ENCODE results near the gene ANAPC1.
"Not testable (repeated sequence)": the region's sequence is repeated elsewhere in the genome, so short reads cannot be mapped to it uniquely, and the experiment has no call there.

The ANAPC1 gene

GRCh38 chr2:111747410-111748115 is 136.4 kb downstream of the ANAPC1 start:
- not testable (repeated sequence) for H2BK5ac ChIP-seq (ENCODE audit: low read length); H3K4me1 ChIP-seq (ENCODE audit: control insufficient read depth in 2 of 2, insufficient read depth in 1 of 2, low read depth in 1 of 2, low read length in 2 of 2)
- WGBS, 2 donors (ENCODE audit: extremely low coverage in 2 of 2, insufficient read length in 2 of 2, insufficient replicate concordance in 1 of 2) = no CpG with 5 or more reads among the region's 23 CpGs

GRCh38 chr2:111744751-111745150 is 139.2 kb downstream of the ANAPC1 start:
- H3K79me1 ChIP-seq (ENCODE audit: low read depth, low read length); H2BK120ac ChIP-seq (ENCODE audit: low read depth, low read length); H3K4me2 ChIP-seq (ENCODE audit: insufficient read depth, low read length, poor library complexity, severe bottlenecking); H2BK15ac ChIP-seq (ENCODE audit: low read length); H3K4me3 ChIP-seq (ENCODE audit: low read length in 2 of 2); H3K36me3 ChIP-seq (replicated peaks in 1 of 2; ENCODE audit: control insufficient read depth in 2 of 2, insufficient read depth in 2 of 2, low read length in 2 of 2); H2BK5ac ChIP-seq (ENCODE audit: low read length); H2AFZ ChIP-seq (ENCODE audit: low read length); H3K9ac ChIP-seq (ENCODE audit: low read depth, low read length, poor library complexity); H3K14ac ChIP-seq (ENCODE audit: low read length); H2AK5ac ChIP-seq (ENCODE audit: low read depth, low read length); H2BK12ac ChIP-seq (ENCODE audit: low read length); H3K27ac ChIP-seq (replicated peaks; ENCODE audit: low read length); H3K4me1 ChIP-seq (ENCODE audit: control insufficient read depth in 2 of 2, insufficient read depth in 1 of 2, low read depth in 1 of 2, low read length in 2 of 2); DNase-seq (ENCODE audit: low spot score); H3K4ac ChIP-seq (ENCODE audit: low read length); H3K23ac ChIP-seq (ENCODE audit: low read depth, low read length, poor library complexity); H3K9me3 ChIP-seq (replicated peaks in 1 of 2; ENCODE audit: control insufficient read depth in 2 of 2, insufficient read depth in 1 of 2, low read depth in 1 of 2, low read length in 2 of 2); H4K8ac ChIP-seq (ENCODE audit: low read depth, low read length); H3K18ac ChIP-seq (ENCODE audit: low read length); H3K27me3 ChIP-seq (ENCODE audit: control insufficient read depth in 3 of 3, insufficient read depth in 3 of 3, low read depth in 1 of 3, low read length in 3 of 3); H4K91ac ChIP-seq (ENCODE audit: low read depth, low read length, poor library complexity): not testable (repeated sequence)
- WGBS, 2 donors (ENCODE audit: extremely low coverage in 2 of 2, insufficient read length in 2 of 2, insufficient replicate concordance in 1 of 2) = no CpG with 5 or more reads among the region's 8 CpGs

More at GRCh38 chr2:111747410-111748115, 136.4 kb downstream of the ANAPC1 start:
- not testable (repeated sequence) for H2BK120ac ChIP-seq (ENCODE audit: low read depth, low read length); H2BK15ac ChIP-seq (ENCODE audit: low read length); H3K27me3 ChIP-seq (ENCODE audit: control insufficient read depth in 3 of 3, insufficient read depth in 3 of 3, low read depth in 1 of 3, low read length in 3 of 3); H3K14ac ChIP-seq (ENCODE audit: low read length); H2BK12ac ChIP-seq (ENCODE audit: low read length); H3K18ac ChIP-seq (ENCODE audit: low read length); H3K36me3 ChIP-seq (replicated peaks in 1 of 2; ENCODE audit: control insufficient read depth in 2 of 2, insufficient read depth in 2 of 2, low read length in 2 of 2); H3K79me1 ChIP-seq (ENCODE audit: low read depth, low read length); H3K27ac ChIP-seq (replicated peaks; ENCODE audit: low read length); H3K4ac ChIP-seq (ENCODE audit: low read length); H3K9ac ChIP-seq (ENCODE audit: low read depth, low read length, poor library complexity); H4K8ac ChIP-seq (ENCODE audit: low read depth, low read length); H3K23ac ChIP-seq (ENCODE audit: low read depth, low read length, poor library complexity); H3K9me3 ChIP-seq (replicated peaks in 1 of 2; ENCODE audit: control insufficient read depth in 2 of 2, insufficient read depth in 1 of 2, low read depth in 1 of 2, low read length in 2 of 2); H4K91ac ChIP-seq (ENCODE audit: low read depth, low read length, poor library complexity); H3K4me3 ChIP-seq (ENCODE audit: low read length in 2 of 2); DNase-seq (ENCODE audit: low spot score); H2AK5ac ChIP-seq (ENCODE audit: low read depth, low read length); H3K4me2 ChIP-seq (ENCODE audit: insufficient read depth, low read length, poor library complexity, severe bottlenecking)
- peak overlapping the region; percentile 40 for H2AFZ ChIP-seq (ENCODE audit: low read length)

GRCh38 chr2:111741517-111741916 is 142.5 kb downstream of the ANAPC1 start:
- not testable (repeated sequence) for H2BK5ac ChIP-seq (ENCODE audit: low read length); H3K9me3 ChIP-seq (replicated peaks in 1 of 2; ENCODE audit: control insufficient read depth in 2 of 2, insufficient read depth in 1 of 2, low read depth in 1 of 2, low read length in 2 of 2); H3K4me2 ChIP-seq (ENCODE audit: insufficient read depth, low read length, poor library complexity, severe bottlenecking); H3K27me3 ChIP-seq (ENCODE audit: control insufficient read depth in 3 of 3, insufficient read depth in 3 of 3, low read depth in 1 of 3, low read length in 3 of 3); DNase-seq (ENCODE audit: low spot score); H2BK120ac ChIP-seq (ENCODE audit: low read depth, low read length); H3K4ac ChIP-seq (ENCODE audit: low read length); H2AK5ac ChIP-seq (ENCODE audit: low read depth, low read length); H4K8ac ChIP-seq (ENCODE audit: low read depth, low read length); H3K27ac ChIP-seq (replicated peaks; ENCODE audit: low read length); H4K91ac ChIP-seq (ENCODE audit: low read depth, low read length, poor library complexity); H3K79me1 ChIP-seq (ENCODE audit: low read depth, low read length); H3K23ac ChIP-seq (ENCODE audit: low read depth, low read length, poor library complexity); H2BK12ac ChIP-seq (ENCODE audit: low read length); H3K36me3 ChIP-seq (replicated peaks in 1 of 2; ENCODE audit: control insufficient read depth in 2 of 2, insufficient read depth in 2 of 2, low read length in 2 of 2); H3K14ac ChIP-seq (ENCODE audit: low read length); H2BK15ac ChIP-seq (ENCODE audit: low read length); H2AFZ ChIP-seq (ENCODE audit: low read length); H3K18ac ChIP-seq (ENCODE audit: low read length); H3K4me1 ChIP-seq (ENCODE audit: control insufficient read depth in 2 of 2, insufficient read depth in 1 of 2, low read depth in 1 of 2, low read length in 2 of 2); H3K9ac ChIP-seq (ENCODE audit: low read depth, low read length, poor library complexity); H3K4me3 ChIP-seq (ENCODE audit: low read length in 2 of 2)
- no CpG with 5 or more reads among the region's 3 CpGs for WGBS, 2 donors (ENCODE audit: extremely low coverage in 2 of 2, insufficient read length in 2 of 2, insufficient replicate concordance in 1 of 2)

- H4K8ac ChIP-seq (ENCODE audit: low read depth, low read length); H2AFZ ChIP-seq (ENCODE audit: low read length); DNase-seq (ENCODE audit: low spot score); H2BK12ac ChIP-seq (ENCODE audit: low read length); H3K4ac ChIP-seq (ENCODE audit: low read length); H2BK120ac ChIP-seq (ENCODE audit: low read depth, low read length); H2AK5ac ChIP-seq (ENCODE audit: low read depth, low read length); H4K91ac ChIP-seq (ENCODE audit: low read depth, low read length, poor library complexity); H2BK5ac ChIP-seq (ENCODE audit: low read length); H3K27me3 ChIP-seq (ENCODE audit: control insufficient read depth in 3 of 3, insufficient read depth in 3 of 3, low read depth in 1 of 3, low read length in 3 of 3); H3K36me3 ChIP-seq (replicated peaks in 1 of 2; ENCODE audit: control insufficient read depth in 2 of 2, insufficient read depth in 2 of 2, low read length in 2 of 2); H3K9me3 ChIP-seq (replicated peaks in 1 of 2; ENCODE audit: control insufficient read depth in 2 of 2, insufficient read depth in 1 of 2, low read depth in 1 of 2, low read length in 2 of 2); H3K4me1 ChIP-seq (ENCODE audit: control insufficient read depth in 2 of 2, insufficient read depth in 1 of 2, low read depth in 1 of 2, low read length in 2 of 2); H3K14ac ChIP-seq (ENCODE audit: low read length); H3K4me3 ChIP-seq (ENCODE audit: low read length in 2 of 2); H3K23ac ChIP-seq (ENCODE audit: low read depth, low read length, poor library complexity); H3K79me1 ChIP-seq (ENCODE audit: low read depth, low read length); H3K4me2 ChIP-seq (ENCODE audit: insufficient read depth, low read length, poor library complexity, severe bottlenecking); H3K27ac ChIP-seq (replicated peaks; ENCODE audit: low read length); H2BK15ac ChIP-seq (ENCODE audit: low read length); H3K9ac ChIP-seq (ENCODE audit: low read depth, low read length, poor library complexity); H3K18ac ChIP-seq (ENCODE audit: low read length): not testable (repeated sequence)
- no CpG with 5 or more reads among the region's 9 CpGs for WGBS, 2 donors (ENCODE audit: extremely low coverage in 2 of 2, insufficient read length in 2 of 2, insufficient replicate concordance in 1 of 2)
Observed at GRCh38 chr2:111735838-111736721, 147.9 kb downstream of the ANAPC1 start.

Data from neuronal stem cell (in vitro differentiated cells).